H1 (cell line): ENCODE data around the gene PFKFB1. TPM values are rescaled to one million over a fixed set of nuclear protein-coding genes. Genes with fewer than 3 reads are reported as not detected.

ENCODE experiments used
- CTCF ChIA-PET: fragments of 300-600 bp; sonication (Branson Sonifier 250); formaldehyde crosslinking; loops from one replicate; lab custom pipeline; 2021; ENCODE audit not compliant: partially characterized antibody; lab: Charles Lee
- POLR2A ChIA-PET: fragments of 300-600 bp; sonication (Branson Sonifier 250); formaldehyde crosslinking; loops from one replicate; lab custom pipeline; 2021; ENCODE audit warnings: inconsistent platforms; ENCODE audit not compliant: partially characterized antibody; lab: Charles Lee
- DNase-seq, 2 experiments: peaks; one replicate each; pipeline versions ENCODE4 v3.0.0 to v3.0.0-alpha.2; 2010 to 2022; ENCODE audit warnings: low spot score in 2 of 2, low read depth in 1 of 2, mixed read lengths in 1 of 2
- FAIRE-seq: peaks from 2 replicates; lab custom pipeline; 2011; peaks lifted over from hg19 to GRCh38; lab: Jason Lieb, UNC
- H2AFZ ChIP-seq: 2 replicates; pipeline ENCODE4 v1.8.1; 2012; ENCODE audit warnings: low read length, inconsistent platforms
- H2AK5ac ChIP-seq: 2 replicates; pipeline ENCODE4 v1.6.1; 2013; ENCODE audit warnings: low read depth, low read length
- H2BK120ac ChIP-seq: replicated peaks from 2 replicates; pipeline ENCODE3; 2013; ENCODE audit warnings: low read depth, low read length, inconsistent platforms
- H2BK12ac ChIP-seq: 2 replicates; pipeline ENCODE4 v1.6.1; 2013; ENCODE audit warnings: low read depth, low read length
- H2BK15ac ChIP-seq: 2 replicates; pipeline ENCODE4 v1.6.1; 2013; ENCODE audit warnings: low read length
- H2BK20ac ChIP-seq: 2 replicates; pipeline ENCODE4 v1.6.1; 2013; ENCODE audit warnings: low read length
- H2BK5ac ChIP-seq: 2 replicates; pipeline ENCODE4 v1.6.1; 2013; ENCODE audit warnings: low read depth, low read length
- H3K14ac ChIP-seq: 2 replicates; pipeline ENCODE4 v1.6.1; 2013; ENCODE audit warnings: inconsistent platforms; ENCODE audit not compliant: insufficient read length
- H3K18ac ChIP-seq: 2 replicates; pipeline ENCODE4 v1.6.1; 2013; ENCODE audit warnings: low read length; ENCODE audit errors: extremely low read depth
- H3K23ac ChIP-seq: 2 replicates; pipeline ENCODE4 v1.6.1; 2013; ENCODE audit warnings: inconsistent platforms; ENCODE audit not compliant: insufficient read length
- H3K23me2 ChIP-seq: 2 replicates; pipeline ENCODE4 v1.6.1; 2013; ENCODE audit warnings: low read depth, low read length
- H3K27ac ChIP-seq: 2 replicates; pipeline ENCODE4 v1.6.1; 2011; ENCODE audit warnings: low read depth, low read length, inconsistent platforms
- H3K27me3 ChIP-seq, 4 experiments: replicated peaks in 1 of 4; 1 replicate in 1 of 4; 2 replicates in 3 of 4; pipeline versions ENCODE4 v1.6.1 to v1.8.1; 2011 to 2013; ENCODE audit warnings: low read length in 3 of 4, mild to moderate bottlenecking in 3 of 4, inconsistent platforms in 2 of 4, mixed read lengths in 2 of 4, moderate library complexity in 1 of 4; ENCODE audit not compliant: control insufficient read depth in 3 of 4, insufficient read depth in 3 of 4; ENCODE audit errors: extremely low read depth in 1 of 4
- H3K36me3 ChIP-seq, 4 experiments: 2 replicates each; pipeline versions ENCODE4 v1.6.1 to v1.8.1; 2011 to 2013; ENCODE audit warnings: mild to moderate bottlenecking in 4 of 4, low read length in 3 of 4, moderate library complexity in 2 of 4, control low read depth in 1 of 4, inconsistent platforms in 1 of 4; ENCODE audit not compliant: insufficient read depth in 4 of 4, control insufficient read depth in 2 of 4
- H3K4ac ChIP-seq: replicated peaks from 2 replicates; pipeline ENCODE3; 2013; ENCODE audit warnings: low read length, low read depth, mixed read lengths, inconsistent platforms; ENCODE audit not compliant: insufficient read length
- H3K4me1 ChIP-seq, 4 experiments: replicated peaks in 1 of 4; 1 replicate in 1 of 4; 2 replicates in 3 of 4; pipeline versions ENCODE4 v1.6.1 to v1.8.1; 2011 to 2013; ENCODE audit warnings: low read length in 3 of 4, inconsistent platforms in 2 of 4, mixed read lengths in 1 of 4; ENCODE audit not compliant: insufficient read depth in 4 of 4, control insufficient read depth in 3 of 4
- H3K4me2 ChIP-seq, 2 experiments: 2 replicates each; pipeline versions ENCODE4 v1.6.1 to v1.8.1; 2011 to 2013; ENCODE audit warnings: low read depth in 2 of 2, low read length in 2 of 2, control low read depth in 1 of 2, inconsistent platforms in 1 of 2, mild to moderate bottlenecking in 1 of 2; ENCODE audit not compliant: insufficient read depth in 1 of 2
- H3K4me3 ChIP-seq, 4 experiments: fragments of 200-600, 300-600 bp in 1 of 4; sonication (generic), shearing (Covaris generic), sonication (Bioruptor Twin) in 1 of 4; 2 replicates each; pipeline versions ENCODE4 v1.5.1 to v1.8.1; 2011 to 2016; ENCODE audit warnings: low read length in 4 of 4, low read depth in 3 of 4, control low read depth in 2 of 4, inconsistent platforms in 2 of 4, mild to moderate bottlenecking in 2 of 4, mixed read lengths in 1 of 4, moderate library complexity in 1 of 4; ENCODE audit not compliant: insufficient read depth in 2 of 4; ENCODE audit errors: extremely low read depth in 1 of 4
- H3K56ac ChIP-seq: replicated peaks from 2 replicates; pipeline ENCODE3; 2013; ENCODE audit warnings: low read depth, mild to moderate bottlenecking, mixed read lengths, low read length, inconsistent platforms; ENCODE audit not compliant: insufficient read length
- H3K79me1 ChIP-seq: 2 replicates; pipeline ENCODE4 v1.6.1; 2013; ENCODE audit warnings: low read depth, low read length, control low read depth
- H3K79me2 ChIP-seq, 2 experiments: 2 replicates each; pipeline versions ENCODE4 v1.6.1 to v1.8.1; 2012 to 2013; ENCODE audit warnings: low read length in 2 of 2, mild to moderate bottlenecking in 2 of 2, inconsistent platforms in 1 of 2; ENCODE audit not compliant: insufficient read depth in 2 of 2, control insufficient read depth in 1 of 2
- H3K9ac ChIP-seq, 4 experiments: replicated peaks in 1 of 4; 1 replicate in 1 of 4; 2 replicates in 3 of 4; pipeline versions ENCODE4 v1.6.1 to v1.8.1; 2011 to 2013; ENCODE audit warnings: low read depth in 3 of 4, low read length in 3 of 4, control low read depth in 2 of 4, mild to moderate bottlenecking in 2 of 4, moderate library complexity in 2 of 4, inconsistent platforms in 1 of 4; ENCODE audit errors: extremely low read depth in 1 of 4
- H3K9me3 ChIP-seq, 2 experiments: 2 replicates each; pipeline versions ENCODE4 v1.6.1 to v1.8.1; 2012 to 2013; ENCODE audit warnings: mild to moderate bottlenecking in 2 of 2, moderate library complexity in 2 of 2, control low read depth in 1 of 2, inconsistent platforms in 1 of 2, low read depth in 1 of 2, low read length in 1 of 2, mixed read lengths in 1 of 2; ENCODE audit not compliant: insufficient read depth in 2 of 2
- H4K20me1 ChIP-seq, 2 experiments: replicated peaks in 1 of 2; 2 replicates each; pipeline versions ENCODE3 to v1.8.1; 2011 to 2013; ENCODE audit warnings: inconsistent platforms in 2 of 2, low read length in 2 of 2, mild to moderate bottlenecking in 1 of 2; ENCODE audit not compliant: insufficient read depth in 2 of 2, control insufficient read depth in 1 of 2
- H4K5ac ChIP-seq: 2 replicates; pipeline ENCODE4 v1.6.1; 2013; ENCODE audit warnings: low read length, low read depth, mixed read lengths, inconsistent platforms; ENCODE audit not compliant: insufficient read length
- H4K8ac ChIP-seq: 2 replicates; pipeline ENCODE4 v1.8.0; 2013; ENCODE audit warnings: mild to moderate bottlenecking, moderate library complexity, low read length, inconsistent platforms; ENCODE audit not compliant: insufficient read depth; ENCODE audit errors: extremely low read depth
- H4K91ac ChIP-seq: replicated peaks from 2 replicates; pipeline ENCODE3; 2013; ENCODE audit warnings: low read length, mixed read lengths, inconsistent platforms; ENCODE audit not compliant: insufficient read length
- CBX8 ChIP-seq: fragments of 300-800, 300-1000 bp; sonication (generic); IDR thresholded peaks from 2 replicates; pipeline ENCODE4 v1.7.1; 2016; ENCODE audit warnings: low read depth, low read length, borderline replicate concordance
- WGBS, 2 experiments: shearing (Covaris generic) in 1 of 2; methylation state at CpG; one replicate each; pipeline versions ENCODE4 v1.1.6 to v1.1.7; 2013 to 2015; ENCODE audit warnings: low lambda C conversion rate in 2 of 2, mixed read lengths in 2 of 2, inconsistent platforms in 1 of 2, low coverage in 1 of 2, missing lambda C conversion rate in 1 of 2; ENCODE audit not compliant: insufficient replicate concordance in 2 of 2, insufficient coverage in 1 of 2, insufficient read length in 1 of 2; ENCODE audit errors: extremely low coverage in 1 of 2, missing lambda C conversion rate in 1 of 2; 5-methylcytosine and 5-hydroxymethylcytosine counted together
- polyA plus RNA-seq, 7 experiments: library from polyadenylated mRNA; depleted of rRNA in 3 of 7; stranded (reverse) in 5 of 7; unstranded in 2 of 7; fragments of >200 nt in 5 of 7; fragments of 200-250 nt in 2 of 7; gene quantifications; 1 replicate in 5 of 7; 2 replicates in 1 of 7; 4 replicates in 1 of 7; pipeline versions ENCODE4 v1.2.1 to v1.2.3, GENCODE V29; 2011 to 2013; ENCODE audit warnings: missing spikeins in 2 of 7, mixed read lengths in 2 of 7
- total RNA-seq: library from RNA; stranded (reverse); fragmentation: NEBNext Ultra II Directional; extraction: Animal tissue kit (Norgen Biotek cat#: 25700); gene quantifications from 2 replicates; pipeline ENCODE4 v1.2.1, GENCODE V29; 2021

PFKFB1 gene
- total and polyA plus RNA-seq, 2 of the 8 experiments (the other 6 are each of a cell fraction or from before 2014, with no cell fraction given) = 0.26 to 0.30 TPM

- Histone ChIP-seq H3K27me3 (no peaks in the 10 kb centered on the region), H3K4me1 (no peaks in the 10 kb centered on the region), H2BK5ac (no peak overlapping the region), H3K9me3 (no peaks in the 10 kb centered on the region; a peak in 1 of 4 replicates), H3K79me2 (no peaks in the 10 kb centered on the region), H2BK120ac (no peak overlapping the region), H2BK15ac (no peak overlapping the region), H4K91ac (no peak overlapping the region), H3K4me3 (no peak overlapping the region), H3K56ac (no peak overlapping the region), H3K4ac (no peak overlapping the region), H3K23ac (no peak overlapping the region), H3K79me1 (no peaks in the 10 kb centered on the region), H4K8ac (no peak overlapping the region), H3K4me2 (no peak overlapping the region), H2AK5ac (no peak overlapping the region), H3K18ac (no peak overlapping the region), H3K9ac (no peak overlapping the region), H2BK20ac (no peak overlapping the region), H2AFZ (no peak overlapping the region), H3K14ac (no peak overlapping the region), H3K23me2 (no peaks in the 10 kb centered on the region), H2BK12ac (no peak overlapping the region), H4K5ac (no peak overlapping the region), H4K20me1 (no peaks in the 10 kb centered on the region), H3K36me3 (no peaks in the 10 kb centered on the region), H3K27ac (no peak overlapping the region)
- DNase-seq = no peak
- no peak for FAIRE-seq
- CTCF ChIA-PET = interaction anchor here (0.6 kb wide), 1 partner anchor 59 kb away, joined by 3 read pairs; no protein-coding TSS in a partner anchor
- POLR2A ChIA-PET = no interaction called here
- 95% methylated on average over 6 of the region's 8 CpGs; no CpG with 5 or more reads in 1 of the 2 experiments for WGBS, 2 experiments
- TF ChIP-seq CBX8 = no peak
These were observed 43.1 kb downstream of the PFKFB1 start for GRCh38 chrX:54950730-54951375.
